GM21367 (cell line): Measurements from ENCODE around the gene LRRC36.
"Not testable (repeated sequence)": the region's sequence is repeated elsewhere in the genome, so short reads cannot be mapped to it uniquely, and the experiment has no call there.

Experiments used
- ATAC-seq: cut with Tn5 transposase; IDR thresholded peaks from one replicate; pipeline ENCODE4 v1.9.1; 2021; ENCODE audit not compliant: unreplicated experiment

The LRRC36 gene

DNA sequence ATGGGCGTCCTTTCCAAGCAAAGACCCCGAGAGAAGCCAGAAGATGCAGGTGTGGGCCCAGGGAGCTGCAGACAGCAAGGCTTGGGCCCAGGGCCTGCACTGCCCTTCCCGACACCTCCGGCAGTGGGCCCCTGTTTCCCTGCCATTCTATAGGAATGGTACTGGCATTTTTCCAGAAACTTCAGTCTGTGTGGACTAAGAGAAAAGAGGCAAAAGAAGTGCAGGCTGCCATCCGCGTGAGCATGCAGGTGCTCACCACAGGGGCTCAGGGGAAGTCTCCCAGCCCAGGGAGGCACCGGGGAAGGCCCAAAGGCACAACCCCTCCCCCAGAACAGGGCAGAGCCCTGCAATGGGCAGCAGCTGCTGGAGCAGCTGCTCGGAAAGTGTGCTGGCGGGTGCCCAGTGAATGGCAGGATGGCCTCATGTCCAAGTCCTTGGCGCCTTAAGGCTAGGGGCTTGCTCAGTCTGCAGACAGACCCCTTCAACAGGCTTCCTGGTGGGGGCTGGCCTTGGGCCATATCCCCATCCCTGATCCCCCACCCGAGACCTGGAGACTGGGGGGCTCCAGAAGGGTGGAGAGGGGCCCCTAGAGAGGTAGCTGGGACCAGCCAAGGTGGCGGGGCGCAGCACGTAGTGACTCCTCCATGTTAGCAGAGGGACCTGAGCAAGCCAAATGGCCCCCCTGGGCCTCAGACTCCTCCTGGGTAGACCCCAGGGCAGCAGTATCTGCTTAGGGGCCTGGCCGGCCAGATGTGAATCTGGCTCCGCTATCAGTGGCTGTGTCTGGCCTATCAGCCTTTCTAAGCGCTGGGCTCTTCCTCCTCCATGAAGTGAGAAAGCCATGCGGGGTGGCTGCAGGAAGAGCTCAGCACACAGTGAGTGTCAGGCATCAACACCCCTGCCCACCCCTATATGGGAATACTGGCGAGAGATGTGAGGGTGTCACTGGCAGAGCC, 73.4 kb downstream of the LRRC36 start:
- no peak for ATAC-seq

DNA sequence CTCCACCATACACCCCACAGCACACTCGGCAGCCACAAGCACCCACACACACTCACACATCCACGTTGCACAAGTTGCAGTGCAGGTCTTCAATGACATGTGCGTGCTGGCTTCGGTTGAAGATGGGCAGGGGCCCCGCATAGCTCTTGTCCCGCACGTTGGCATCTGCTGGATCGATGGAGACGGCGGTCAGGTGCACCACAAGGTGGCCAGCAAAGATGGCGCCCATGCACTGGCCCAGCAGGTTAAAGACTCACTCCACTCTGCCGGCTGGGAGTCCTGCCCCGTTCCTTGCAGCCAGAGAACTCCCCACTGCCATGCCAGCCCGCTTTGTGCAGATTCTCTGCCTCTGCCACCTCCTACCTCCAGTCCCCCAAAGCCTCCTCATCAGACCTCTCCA, 74.3 kb downstream of the LRRC36 start:
- no peak for ATAC-seq

DNA sequence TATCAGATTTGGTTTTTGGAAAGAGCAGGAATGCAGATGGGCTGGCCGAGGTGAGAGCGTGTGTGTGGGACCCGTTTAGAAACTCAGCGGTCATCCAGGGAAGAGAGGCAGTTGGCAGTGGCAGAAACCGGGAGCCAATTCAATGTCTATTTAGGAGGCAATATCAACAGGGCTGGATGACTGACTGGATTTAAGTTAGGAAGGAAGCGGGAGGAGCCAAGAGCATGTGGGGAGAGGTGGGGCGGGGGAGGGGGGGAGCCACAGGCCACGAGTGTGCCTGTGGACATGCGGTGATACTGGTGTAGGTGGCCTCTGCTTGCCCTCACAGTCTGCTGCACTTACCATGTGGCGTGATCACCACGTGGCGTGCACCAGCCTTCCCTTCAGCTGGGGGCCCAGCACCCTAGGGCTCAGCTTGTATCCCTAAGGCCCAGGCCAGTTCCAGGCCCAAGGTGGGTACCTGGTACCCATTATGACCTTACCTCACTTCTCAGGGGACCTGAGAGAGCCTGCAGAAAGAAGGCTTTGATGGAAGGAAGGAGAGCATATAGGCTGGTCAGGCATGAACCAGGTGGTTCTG, 77.5 kb downstream of the LRRC36 start:
- ATAC-seq, result no peak

DNA sequence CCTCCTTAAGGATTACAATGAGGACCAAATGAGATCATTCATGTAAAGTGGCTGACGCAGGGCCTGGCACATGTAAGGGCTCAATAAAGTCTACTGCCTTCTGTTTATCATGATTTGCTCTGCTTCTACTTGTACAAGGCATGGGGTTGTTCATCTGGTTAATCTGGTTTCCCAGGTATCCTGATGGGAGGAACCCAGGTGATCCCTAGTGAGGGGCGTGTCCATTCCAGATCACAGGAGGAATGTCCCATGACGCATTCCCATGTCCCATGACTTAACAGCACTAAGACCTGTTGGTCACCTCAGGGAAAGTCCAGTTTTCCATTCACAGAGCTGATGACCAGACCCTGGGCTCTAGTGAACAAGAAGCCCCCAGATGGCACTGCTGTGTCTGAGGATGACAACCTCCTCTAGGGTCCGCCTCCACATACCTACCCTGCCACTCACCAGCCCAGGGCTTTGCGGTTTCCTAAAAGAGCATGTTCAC, 78.2 kb downstream of the LRRC36 start:
- no peak for ATAC-seq

DNA sequence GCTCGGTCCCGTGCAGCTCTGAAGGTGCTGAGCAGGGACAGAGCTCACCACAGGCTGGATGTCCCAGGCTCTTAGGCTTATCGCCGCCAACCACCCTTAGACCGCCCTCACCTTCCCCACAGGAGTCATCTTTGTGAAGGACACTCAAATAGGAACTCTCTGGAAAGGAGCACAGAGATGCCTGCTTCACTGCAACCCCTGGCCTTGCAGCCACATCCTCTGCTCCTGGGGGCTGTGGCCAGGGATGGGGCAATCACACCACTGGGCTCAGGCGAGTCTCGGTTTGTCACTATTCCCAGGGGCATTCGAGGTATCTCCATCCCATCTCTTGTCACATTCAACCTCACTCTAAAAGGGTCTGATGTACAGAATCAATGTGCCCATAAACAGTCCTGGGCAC, 78.7 kb downstream of the LRRC36 start:
- no peak for ATAC-seq

DNA sequence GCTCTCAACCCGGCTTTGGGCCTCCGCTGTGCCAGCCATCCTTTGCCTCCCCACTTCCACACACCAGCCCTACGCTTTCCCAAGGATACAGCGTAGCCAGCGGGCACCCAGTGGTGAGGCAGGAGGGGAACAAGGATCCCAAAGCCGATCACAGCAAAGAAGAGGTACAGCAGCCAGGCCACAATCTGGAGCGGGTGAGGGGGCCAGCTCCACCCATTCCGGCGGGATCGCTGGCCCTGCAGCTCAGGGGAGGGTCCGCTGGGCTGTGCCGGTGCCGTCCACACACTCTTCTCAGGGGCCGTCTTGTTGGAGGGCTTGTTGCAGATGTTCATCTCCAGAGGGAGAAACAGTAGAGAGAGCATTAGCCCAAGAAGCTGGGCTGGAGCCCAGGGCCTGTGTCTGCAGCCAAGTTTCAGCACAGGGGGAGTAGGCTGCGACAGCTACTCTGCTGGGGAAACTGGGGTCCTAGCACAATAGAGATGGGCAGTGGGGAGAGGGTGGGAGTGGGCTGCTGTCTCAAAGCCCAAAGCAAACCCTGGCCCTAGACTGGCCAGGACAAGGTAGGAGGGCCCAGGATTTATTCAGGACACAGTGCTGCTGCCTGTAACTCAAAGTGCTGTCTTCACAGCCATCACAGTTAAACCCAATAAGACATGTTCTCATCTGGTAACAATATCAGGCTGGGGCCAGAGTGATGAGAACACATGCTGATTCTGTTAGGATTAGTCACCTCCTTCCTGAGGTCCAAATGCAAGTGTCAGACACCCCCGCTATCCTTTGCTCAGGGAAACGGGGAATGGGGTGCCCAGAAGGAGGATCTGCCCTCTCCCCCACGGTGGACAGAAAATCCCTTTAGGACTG, 79.7 kb downstream of the LRRC36 start:
- no peak for ATAC-seq

DNA sequence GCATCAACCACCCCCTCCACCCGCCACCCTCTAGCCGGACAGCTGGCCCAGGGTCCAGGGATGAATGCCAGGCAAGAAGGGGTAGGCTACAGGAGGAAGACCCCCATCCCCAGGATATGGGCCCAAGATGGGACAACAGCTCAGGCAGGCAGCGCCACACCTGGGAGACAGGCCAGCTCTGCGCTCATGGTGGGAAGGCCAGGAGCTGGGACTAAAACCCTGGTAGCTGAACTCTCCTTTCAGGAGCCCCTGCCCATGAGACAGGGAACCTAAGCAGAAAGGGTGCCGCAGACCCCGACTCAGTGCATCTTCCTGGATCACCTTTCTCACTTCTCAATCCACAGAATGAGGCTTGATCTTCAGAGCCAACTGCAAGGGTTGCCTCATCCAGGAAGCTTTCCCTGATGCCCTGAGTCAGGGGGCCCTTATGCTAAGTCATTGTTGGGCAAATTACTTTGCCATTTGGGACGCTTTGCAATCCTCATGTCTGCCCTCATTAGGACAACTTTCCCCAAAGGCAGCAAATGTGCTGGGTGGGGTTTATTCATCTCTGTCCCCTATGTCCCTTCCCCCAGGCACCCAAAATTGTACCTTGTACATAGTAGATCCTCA, 80.7 kb downstream of the LRRC36 start:
- ATAC-seq, result no peak

DNA sequence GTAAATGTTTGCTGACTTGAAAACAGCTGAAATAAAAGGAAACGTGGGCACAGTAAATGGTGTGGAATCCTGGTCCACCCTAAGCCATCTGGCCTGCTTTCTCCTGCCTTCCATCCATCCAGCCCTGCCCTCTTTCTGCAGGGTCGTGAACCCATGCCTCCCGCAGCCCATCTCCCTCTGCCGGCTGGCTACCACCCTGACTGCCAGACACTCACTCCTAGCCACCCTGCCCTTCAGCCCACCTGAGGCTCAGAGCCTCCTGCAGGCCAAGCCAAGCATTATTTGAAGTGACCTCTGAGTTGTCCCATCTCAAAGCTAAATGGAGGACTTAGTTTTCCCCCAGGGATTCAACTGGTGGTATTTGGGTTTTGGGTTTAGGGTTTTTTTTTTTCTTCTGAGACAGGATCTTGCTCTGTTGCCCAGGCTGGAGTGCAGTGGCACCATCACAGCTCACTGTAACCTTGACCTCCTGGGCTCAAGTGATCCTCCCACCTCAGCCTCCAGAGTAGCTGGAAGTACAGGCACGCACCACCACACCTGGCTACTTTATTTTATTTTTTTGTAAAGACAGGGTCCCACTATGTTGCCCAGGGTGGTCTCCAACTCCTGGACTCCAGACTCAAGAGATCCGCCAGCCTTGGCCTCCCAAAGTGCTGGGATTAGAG, 81.3 kb downstream of the LRRC36 start:
- no peak for ATAC-seq

DNA sequence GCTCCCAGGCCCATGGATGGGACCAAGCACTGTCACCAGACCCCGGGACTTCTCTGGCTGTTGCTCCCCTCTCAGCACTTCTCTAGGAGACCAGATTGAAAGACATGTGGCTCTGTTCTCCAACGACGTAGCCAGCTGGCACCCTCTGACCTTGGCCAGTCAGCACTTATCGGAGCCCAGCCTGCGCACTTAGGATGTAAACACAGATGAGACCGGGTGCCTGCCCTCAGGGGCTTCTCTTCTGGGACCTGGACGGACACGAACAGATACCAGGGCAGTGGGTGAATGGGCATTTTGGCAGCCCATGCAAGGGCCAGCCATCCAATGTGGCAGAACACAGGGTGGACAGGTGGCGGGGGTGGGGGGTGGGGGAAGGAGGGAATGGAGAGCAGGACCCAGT, 83.0 kb downstream of the LRRC36 start:
- no peak for ATAC-seq

DNA sequence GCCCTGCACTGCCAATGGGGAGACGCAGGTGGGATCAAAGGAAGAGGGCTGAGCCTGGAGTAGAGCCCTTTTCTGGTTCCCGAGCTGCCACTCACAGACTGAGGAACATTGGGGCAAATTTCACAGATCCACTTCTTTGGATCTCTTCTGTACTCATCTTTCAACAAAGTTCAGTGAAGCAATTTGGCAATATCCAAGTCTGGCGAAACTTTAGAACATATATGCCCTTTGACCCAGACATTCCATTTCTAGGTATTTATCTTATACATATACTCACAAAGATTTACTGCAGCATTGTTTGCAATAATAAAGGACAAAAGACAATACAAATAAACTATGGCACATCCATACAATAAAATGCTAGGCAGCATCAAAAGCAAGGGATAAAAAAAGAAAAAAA, 84.7 kb downstream of the LRRC36 start:
- no peak for ATAC-seq

DNA sequence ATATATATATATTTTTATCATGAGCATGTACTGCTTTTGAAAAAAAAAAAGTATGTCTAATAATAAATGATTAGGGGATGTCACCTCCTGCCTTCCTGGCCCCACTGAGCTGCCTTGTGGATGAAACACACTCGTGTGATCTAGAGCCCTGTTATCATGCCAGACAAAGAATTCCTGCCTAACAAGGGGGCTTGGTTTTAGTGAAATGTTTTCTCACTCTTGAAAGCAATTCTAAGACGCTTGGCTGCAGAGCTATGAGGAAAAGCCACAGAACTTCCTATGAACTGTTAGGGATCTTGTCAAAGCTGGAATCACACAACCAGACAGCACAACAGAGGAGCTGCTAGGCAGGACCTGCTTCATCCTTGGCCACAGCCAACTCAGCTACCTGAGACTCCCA, 85.7 kb downstream of the LRRC36 start:
- ATAC-seq, result no peak

DNA sequence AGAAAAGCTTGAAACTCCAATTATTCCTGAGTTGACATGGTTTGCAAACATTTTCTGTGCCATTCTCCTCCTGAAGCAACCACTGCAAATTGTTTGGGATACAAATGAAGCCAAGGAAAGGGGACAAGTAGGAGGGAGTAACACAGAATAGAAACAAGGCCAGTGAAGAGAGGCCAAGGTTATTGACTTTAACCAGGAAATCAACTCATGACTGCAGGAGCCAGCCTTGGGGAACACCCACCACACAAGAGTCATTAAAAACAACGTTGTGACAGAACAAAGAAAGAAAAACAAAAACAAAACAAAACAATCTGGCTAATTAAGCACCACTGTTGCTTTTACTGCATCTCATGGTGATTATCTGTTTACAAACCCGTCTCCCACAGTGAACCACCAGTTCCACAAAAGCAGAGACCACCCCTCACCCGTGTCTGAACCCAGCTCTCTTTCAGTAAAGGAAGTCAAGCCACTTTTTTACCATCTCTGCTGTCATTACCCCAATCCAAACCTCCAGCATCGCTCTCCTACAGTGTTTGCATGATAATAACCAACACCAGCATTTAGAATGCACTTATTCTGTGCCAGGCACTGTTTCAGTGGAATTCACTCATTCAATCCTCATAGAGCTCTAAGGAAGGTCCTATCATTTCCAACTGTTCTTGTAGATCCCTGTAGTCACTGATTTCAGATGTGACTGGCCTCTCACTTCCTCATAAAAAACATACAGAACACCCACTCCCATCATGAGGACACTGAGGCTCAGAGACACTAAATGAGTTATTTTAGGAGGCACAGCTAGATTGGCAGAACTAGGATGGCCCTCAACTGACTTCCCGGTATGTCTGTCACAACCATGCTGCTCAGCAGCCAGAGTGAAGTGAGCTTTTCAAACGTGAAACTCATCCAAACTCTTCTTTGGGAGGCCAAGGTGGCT, 87.6 kb downstream of the LRRC36 start:
- ATAC-seq, result no peak

DNA sequence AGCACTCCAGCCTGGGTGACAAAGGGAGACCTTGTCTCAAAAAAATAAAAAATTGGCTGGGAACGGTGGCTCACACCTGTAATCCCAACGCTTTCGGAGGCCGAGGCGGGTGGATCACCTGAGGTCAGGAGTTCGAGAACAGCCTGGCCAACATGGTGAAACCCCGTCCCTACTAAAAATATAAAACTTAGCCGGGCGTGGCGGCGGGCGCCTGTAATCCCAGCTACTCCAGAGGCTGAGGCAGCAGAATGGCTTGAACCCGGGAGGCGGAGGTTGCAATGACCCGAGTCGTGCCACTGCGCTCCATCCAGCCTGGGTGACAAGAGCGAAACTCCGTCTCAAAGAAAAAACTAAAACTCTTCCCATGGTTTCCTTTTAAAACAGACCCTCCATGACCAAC, 88.8 kb downstream of the LRRC36 start:
- not testable (repeated sequence) for ATAC-seq

DNA sequence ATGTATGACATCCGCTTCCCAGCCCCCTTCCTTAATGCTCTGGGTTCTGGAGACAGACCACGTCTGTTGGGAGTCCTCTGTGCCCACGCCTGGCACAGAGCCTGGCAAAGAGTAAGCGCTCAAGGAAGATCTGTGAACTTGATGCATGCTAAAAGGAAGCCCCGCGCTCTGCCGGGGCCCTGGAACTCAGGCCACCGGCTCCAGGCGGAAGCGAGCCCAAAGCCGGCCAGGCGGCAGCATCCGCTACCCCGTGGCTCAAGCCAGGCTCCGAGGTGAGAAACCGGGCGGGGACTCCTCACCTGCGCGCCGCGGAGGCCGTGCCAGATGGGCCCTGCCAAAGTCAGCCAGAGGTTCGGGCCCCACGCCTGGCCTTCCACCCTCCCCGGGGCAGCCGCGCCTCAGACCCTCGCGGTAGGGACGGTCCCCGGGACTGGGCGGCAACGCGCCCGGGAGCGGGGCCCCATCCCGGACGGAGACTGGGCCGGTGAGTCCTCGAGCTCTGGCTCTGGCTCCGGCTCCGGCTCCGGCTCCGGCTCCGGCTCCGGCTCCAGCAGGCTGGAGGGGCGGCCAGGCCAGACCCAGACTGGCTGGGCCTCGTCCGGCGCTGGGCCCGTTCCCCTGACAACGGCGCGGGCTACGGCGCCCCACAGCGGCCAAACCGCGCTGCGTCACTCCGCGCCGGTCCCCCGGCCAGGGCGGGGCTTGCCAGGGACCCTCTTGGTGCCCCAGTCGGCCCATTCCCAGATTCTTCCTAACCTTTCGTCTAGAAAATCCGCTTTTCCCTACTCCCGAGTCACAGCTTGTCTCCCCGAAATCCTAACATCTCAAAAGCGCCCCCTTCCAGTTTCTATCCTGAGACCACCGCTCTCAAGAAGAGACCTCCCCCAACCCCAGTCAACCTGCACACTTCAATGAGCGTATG, 89.5 kb downstream of the LRRC36 start, which contains the start of gene ZDHHC1:
Gene ZDHHC1, minus strand, starts transcription at position 606 of the 922 bp plus-strand sequence. CDS start 8,702 bp downstream, outside the sequence.
- no peak for ATAC-seq

DNA sequence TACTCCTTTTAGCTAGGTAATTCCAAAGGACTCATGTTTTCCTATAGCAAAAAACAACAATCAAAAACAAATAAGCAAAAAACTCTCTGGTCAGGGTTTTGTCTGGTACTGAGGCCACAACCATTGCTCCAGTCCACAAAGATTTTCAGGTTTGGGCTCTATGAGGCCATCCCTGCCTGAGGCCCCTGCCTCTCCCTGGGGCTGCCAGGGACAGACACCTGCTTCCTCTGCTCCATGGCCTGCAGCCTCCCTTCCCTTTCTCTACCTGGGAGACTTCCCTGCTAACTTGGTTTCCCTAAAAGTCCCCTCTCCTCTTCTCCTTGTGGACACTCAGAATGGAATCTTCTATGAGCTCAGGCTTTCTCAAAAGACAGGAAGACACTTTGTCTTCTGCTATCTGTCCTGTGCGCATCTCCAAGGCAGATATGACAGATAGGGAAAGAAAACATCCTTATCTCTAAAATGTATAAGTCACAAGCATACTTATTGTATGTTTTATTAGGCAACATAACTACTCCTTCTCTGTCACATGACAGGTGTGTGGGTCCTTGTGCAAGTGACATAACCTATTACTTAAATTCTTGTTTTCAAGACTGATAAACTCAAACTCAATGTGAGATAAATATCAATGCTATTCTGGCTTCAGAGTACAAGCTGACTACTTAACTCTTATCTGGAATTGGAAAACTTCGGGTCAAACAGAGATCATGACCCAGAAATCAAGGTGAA, 90.9 kb downstream of the LRRC36 start:
- ATAC-seq, result no peak

DNA sequence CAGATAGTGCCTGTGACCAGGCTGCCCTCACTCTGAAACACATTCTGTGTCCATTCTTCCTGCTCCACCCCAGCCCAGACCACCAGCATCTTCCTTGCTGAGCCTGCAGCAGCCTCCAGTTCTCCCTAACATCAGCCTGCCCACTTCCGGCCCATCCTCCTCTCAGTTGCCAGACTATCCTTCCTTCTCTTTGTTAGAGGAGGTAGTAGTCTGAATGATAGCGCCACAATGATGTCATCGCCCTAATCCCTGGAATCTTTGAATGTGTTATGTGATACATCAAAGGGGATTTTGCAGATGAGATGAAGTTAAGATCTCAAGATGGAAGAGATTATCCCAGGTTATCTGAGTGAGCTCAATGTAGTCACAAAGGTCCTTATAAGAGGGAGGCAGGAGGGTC, 92.9 kb downstream of the LRRC36 start:
- no peak for ATAC-seq

DNA sequence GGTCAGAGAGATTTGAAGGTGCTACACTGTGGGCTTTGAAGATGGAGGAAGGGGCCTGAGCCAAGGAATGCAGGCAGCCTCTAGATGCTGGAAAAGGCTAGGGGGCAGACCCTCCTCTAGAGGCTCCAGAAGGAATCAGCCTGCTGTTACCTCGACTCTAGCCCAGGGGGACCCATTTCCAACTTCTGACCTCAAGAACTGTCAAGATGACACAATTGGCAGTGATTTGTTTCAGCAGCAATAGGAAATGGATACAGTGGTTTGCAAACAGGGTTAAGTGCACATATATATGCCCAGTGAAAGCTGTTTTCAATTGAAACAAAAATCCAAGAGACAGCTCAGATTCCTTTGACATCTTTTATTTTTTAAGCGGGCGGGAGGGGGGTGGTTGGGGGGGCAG, 93.3 kb downstream of the LRRC36 start:
- no peak for ATAC-seq

DNA sequence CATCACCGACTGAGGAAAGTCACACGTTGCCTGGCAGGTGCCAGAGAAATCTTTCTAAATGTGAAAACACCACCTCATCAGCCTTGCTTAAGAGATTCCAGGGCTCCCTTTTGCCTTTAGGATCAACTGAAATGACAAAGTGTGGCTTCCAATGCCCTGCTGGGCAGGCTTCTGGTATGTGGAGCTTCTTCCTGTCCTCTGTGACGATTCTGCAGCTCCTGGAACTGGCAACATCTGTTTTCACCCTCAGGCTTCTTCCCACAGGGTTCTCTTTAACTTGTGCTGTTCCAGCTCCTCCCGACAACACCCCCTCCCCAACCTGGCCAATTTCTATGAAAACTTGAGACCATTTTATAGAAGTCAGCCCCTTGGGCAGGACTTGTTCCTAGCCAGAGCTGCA, 94.4 kb downstream of the LRRC36 start:
- no peak for ATAC-seq
